Measurements from ENCODE around the gene CCDC24. TPM values are rescaled to one million over a fixed set of nuclear protein-coding genes. Genes with fewer than 3 reads are reported as not detected.

Gene CCDC24
- total RNA-seq, 1 donor from 2014 or later = 1.5 TPM

DNA sequence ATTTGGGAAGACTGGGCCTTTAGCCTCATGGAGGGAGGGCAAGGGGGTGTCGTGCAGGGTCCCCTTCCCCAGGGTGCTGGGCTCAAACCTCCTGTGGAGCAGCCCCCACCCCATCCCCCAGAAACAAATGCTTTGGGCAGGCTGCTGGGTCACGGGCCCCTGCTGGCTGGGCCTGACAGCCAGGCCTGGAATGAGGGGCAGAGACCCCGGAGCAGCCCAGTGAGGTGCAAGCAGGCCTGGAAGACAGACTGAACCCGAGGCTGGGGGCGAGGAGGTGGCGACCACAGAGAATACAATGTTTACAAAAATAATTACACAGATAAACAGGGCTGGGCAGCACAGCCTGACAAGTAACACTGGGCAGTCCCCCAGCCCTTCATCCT is 5.3 kb downstream of the CCDC24 start:
- DNase-seq (ENCODE audit: low read depth) = no peak

- DNase-seq (ENCODE audit: low read depth) = no peak
These were observed 6.0 kb downstream of the CCDC24 start for GRCh38 chr1:43997295-43997999.

- DNase-seq (ENCODE audit: low read depth) = no peak
These were observed 6.6 kb downstream of the CCDC24 start for GRCh38 chr1:43998000-43998378.

DNA sequence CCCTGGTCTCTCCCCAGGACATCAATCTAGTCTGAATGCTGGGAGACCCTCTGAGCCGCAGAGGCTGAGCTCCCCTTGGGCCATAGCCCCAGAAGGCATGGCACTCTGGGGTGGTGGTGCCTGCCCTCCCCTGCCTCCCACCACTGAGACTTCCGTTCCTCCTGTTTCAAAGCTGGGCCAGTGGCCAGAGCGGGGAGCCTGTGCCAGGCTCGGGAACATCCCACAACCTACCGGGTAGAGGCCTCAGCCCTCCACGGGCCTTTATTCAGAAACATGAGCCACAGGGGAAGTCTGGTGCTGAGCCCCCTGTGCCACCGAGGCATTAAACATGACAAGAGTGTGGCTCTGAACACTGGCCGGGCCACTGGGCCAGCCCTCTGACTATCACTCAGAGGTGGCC is 8.1 kb downstream of the CCDC24 start:
- no peak for DNase-seq (ENCODE audit: low read depth)

DNA sequence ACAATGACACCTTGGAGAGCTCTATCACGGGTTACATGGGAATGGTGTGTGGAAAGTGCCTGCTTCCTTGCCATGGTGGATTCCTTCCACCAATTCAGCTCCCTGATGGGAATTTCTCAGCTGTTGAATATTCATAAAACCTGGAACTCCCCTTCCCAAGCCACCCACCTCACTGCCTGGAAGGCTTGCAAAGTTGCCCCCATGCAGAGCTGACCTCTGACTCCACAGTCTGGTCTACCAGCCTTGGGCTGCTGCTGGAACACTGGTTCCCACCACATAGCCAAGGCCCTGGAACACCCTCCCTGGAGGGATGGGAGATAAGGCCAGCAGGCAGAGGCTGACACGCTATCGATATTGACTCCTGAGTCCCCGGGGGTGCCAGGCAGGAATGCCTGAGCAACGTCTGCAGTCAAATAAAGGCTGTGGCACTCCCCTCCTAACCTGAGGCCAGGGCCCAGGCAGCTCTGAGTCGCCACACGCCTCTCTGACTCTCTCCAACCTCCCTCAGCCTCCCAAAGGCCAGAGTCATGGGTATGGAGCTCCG is 8.8 kb downstream of the CCDC24 start:
- DNase-seq (ENCODE audit: low read depth) = no peak

- no peak for DNase-seq (ENCODE audit: low read depth)
These were observed 10.8 kb downstream of the CCDC24 start for GRCh38 chr1:44002165-44002564.

GRCh38 chr1:44002606-44003157 is 11.3 kb downstream of the CCDC24 start:
- no peak for DNase-seq (ENCODE audit: low read depth)

GRCh38 chr1:44008259-44008658 is 16.9 kb downstream of the CCDC24 start:
- DNase-seq (ENCODE audit: low read depth) = no peak

DNA sequence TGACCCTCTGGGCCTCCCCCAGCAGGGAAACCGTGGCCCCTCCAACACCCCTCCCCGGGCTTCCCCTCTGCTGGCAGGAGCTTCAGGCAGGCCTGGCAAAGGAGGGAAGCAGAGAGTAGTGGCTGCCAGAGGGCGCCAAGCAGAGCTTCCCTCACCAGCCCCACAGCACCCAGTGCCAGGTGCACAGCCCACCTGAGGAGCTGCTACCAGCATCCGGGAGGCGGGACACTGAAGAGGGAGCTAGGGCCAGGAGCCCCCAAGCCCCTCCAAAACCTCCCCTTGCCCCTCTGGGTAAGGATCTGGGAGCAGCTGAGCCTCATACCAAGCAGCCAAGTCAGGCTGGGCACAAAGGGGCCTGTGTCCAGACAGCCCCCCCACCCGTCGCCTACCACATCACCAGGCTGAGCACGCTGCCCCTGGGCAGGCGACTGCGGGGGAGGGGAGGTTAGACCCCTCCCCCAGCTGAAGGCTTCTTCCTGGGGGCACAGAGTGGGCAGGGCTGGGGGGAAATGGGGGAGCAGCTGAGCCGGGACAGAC is 19.6 kb downstream of the CCDC24 start:
- no peak for DNase-seq (ENCODE audit: low read depth)

DNA sequence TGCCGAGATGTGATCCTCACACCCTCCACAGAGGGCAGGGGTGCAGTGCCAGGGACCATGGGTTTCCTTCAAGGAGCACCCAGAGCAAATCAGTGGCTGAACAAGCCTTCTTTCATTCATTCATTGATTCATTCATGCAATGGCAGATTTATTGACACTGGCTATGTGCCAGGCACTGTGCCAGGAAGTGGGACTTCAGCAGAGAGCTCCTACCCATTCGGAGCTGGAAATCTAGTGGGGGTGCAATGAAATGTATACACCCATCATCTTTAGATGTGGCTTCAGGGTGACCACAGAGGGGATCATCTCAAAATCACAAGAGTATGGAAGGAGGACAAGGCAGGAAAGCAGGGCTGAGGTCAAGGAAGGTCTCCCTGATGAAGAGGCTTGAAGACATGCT is 21.0 kb downstream of the CCDC24 start:
- no peak for DNase-seq (ENCODE audit: low read depth)

DNA sequence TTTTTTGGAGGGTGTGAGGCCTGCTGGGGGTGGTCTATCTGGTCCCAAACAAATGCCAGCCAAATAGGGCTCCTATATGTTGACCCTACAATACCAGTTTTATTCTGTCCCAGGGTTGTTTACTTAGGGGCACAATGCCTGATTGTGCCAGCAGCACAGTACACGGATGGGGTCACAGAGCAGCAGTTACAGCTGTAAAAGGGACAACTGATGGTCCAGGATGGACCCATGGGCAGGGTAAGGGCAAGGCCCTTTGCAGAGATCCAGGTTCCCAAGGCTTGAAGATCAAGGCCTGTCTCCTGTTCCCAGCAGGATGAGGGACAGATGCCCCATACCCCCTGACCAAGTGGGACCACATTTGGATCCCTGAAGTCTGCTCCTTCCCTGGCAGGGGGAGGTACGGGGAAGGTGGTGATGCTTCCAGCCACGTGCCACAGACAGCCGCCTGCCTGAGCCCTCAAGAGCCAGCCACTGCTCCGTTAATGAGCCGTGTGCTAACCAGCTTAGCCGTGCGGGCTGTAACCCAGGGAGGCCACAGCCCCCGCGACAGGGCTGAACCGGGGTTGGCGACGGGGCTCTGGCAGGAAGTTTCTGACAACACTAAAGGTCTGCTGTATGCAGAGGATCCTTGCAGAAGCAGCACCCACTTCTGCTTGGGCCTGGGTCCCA is 21.7 kb downstream of the CCDC24 start:
- DNase-seq (ENCODE audit: low read depth) = no peak

DNA sequence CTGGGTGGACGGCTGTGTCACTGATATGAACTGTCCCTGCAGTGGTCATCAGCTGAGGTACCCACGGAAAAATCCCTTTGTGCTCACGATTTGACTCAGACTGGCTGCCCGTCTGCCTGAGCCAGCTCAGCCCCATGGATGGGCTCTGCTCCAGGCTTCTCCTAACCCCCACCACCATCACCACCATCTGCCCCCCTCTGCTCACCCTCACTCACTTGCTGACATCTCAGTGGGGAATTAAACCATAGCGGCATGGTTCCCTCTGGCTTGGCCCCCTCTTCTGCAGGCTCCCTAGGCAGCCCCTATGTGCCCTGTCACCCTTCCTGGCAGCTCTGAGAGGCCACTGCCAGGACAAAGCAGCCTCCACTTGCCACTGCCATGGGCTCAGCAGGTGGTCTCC is 22.6 kb downstream of the CCDC24 start:
- DNase-seq (ENCODE audit: low read depth) = no peak

- no peak for DNase-seq (ENCODE audit: low read depth)
These were observed 23.1 kb downstream of the CCDC24 start for GRCh38 chr1:44014365-44015104.

DNA sequence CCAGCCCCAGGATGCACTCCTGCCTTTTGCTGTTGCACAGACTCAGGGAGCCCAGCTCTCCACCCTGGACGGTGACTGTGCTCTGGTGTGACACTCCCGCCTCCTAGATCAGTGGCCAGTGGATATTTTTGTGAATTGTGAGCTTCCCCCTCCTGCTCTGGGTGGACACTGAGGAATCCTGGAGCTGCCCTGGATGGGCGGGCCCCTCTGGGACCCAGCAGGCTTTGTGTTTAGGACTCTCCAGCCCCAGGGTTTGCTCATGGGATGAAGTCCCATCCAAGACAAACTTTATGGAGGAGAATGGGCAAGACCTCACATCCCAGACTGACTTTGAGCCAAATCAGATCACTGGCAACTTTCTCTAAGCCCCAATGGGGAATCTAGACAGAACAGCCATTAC is 23.8 kb downstream of the CCDC24 start:
- no peak for DNase-seq (ENCODE audit: low read depth)

DNA sequence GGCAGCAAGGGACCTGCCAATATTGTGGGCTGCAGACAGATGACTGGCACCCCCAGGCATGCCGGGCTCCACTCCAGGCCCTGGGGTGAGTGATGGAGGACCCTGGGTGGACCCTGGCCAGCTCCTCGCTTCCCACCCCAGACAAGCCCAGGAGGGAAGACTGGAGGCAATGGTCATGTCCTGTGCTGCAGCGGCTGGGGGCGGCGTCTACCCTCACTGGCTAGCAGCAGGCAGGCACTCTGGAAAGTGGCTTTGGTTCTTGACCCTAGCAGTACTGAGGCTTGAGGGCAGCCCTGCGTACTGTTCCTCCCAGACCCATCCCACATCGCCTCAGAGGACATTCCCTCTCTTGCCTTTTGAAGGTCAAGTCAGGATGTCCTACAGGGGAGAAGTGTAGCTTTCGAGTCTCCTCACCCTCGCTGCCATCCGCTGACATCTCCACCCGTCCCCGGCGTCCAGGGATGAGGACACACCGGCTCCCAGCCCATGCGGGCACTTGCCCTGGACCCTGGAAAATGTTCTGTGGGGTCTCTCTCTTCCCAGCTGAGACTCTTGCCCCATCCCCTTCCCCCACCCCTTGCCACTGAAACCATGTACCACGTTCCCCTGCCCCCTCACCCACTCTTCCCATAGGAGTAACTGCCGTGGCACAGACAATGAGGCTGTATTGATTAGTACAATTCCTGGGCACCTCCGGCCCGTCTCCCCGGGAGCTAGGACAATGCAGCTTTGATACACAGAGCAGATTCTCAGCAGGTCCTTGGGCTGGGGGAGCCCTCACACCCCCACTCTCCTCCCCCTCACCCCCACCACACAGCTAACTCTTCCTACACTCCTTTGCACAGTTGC is 24.9 kb downstream of the CCDC24 start:
- no peak for DNase-seq (ENCODE audit: low read depth)

DNA sequence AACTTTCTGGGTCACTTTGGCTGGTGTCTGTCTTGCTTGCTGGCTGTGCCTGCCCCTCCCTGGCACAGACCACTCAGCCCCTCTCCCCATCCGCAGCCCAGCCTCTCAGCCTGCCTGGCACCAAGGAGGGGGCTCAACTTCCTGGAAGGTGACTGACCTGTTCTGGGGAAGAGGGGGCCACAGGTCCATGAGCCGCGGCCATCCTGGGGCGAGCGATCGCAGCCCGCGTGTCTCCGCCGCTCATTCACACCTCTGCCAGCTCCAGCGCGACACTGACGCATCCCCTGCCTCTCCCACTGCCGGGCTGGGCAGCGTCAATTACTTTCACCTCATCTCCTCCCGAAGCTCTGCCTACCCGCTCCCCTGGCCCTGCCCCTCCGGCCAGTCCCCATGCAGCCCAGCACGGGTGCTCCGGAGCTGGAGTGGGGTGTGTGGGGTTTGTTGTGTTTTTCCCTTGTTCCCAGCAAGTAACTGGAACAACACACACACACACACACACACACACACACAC is 25.5 kb downstream of the CCDC24 start:
- DNase-seq (ENCODE audit: low read depth) = no peak

DNA sequence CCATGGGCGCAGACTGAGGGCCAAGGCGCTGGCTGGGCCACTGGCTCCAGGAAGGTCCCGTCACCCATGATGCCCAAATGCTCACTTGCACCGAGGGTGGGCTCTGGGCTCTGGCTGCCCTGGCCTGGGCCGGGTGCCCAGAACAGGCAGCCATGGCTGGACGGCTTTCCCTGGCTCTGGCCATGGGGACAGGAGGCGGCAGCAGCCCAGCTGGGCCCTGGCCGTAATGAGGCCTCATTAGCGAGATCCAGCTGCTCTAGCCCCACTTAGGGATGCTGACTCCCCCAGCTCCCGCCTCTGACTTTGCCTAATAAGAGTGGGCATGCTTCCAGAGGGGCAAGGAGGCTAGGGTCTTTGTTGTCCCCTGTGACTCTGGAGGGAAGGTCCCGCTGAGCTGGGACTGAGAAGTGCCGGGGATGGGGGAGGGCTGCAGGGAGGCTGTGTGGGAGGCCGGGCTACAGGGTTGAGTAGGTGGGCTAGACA is 28.1 kb downstream of the CCDC24 start:
- no peak for DNase-seq (ENCODE audit: low read depth)

DNA sequence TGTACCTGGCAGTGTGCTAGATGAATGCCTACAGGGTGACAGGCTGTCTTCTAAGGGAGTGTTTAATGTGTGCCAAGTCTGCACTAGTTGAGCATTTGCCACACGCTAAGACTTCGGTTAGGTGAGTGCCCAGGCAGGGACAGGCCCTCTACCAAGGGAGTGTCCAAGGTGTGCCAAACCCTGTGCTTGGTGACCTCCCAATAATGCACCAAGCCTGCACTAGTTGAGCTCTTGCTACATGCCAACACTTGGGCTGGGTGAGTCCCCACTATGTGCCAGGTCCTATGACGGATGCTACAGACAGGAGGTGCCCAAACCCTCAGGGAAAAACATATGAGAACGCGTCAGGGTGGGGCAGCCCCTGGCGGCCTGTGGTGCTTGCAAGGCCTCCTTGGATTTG is 29.1 kb downstream of the CCDC24 start:
- no peak for DNase-seq (ENCODE audit: low read depth)

- no peak for DNase-seq (ENCODE audit: low read depth)
These were observed 29.8 kb downstream of the CCDC24 start for GRCh38 chr1:44021156-44021555.

DNA sequence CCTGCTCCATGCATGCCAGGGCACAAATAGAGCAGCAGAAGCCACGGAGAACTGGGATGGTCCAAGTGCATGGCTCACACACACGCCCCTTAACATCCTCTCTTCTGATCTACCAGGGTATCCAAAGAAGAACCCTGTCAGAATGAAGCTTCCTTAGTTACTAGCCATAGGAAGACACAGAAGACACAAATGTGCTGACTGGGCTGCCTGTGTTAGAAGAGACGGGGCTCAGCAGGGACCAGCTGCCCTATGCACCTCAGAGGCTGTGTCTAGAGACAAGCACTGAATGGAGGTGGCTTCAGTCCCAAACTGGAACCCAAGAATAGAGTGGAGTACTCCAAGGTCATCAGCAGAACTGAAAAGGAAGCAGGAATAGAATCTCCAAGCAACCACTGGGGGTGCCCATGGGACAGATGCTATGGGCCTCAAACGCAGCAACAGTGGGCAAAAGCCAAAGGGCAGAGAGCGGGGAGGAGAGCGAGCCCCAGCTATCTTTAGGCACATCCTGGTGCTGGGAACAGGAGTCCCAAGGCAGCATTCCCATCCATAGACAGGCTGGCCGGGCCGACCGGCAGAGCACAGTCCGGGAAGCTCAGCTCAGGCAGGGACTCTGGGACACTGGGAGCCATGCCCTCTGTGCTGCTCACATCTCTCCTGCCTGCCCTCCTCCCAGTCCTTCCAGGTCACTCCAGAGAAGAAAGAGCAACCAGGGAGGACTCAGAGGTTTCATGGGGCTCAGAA is 30.4 kb downstream of the CCDC24 start:
- DNase-seq (ENCODE audit: low read depth) = no peak
